Endothelial cell of umbilical vein (primary cell): ENCODE measurements around the gene CDCA7L. TPM values are rescaled to one million over a fixed set of nuclear protein-coding genes. Genes with fewer than 3 reads are reported as not detected.

Source experiments
- BruUV-seq: library from RNA; stranded (reverse); fragments of 400-500 nt; replicated peaks from 2 replicates; lab custom pipeline; 2021; lab: Mats Ljungman, UMichigan
- CTCF ChIA-PET: fragments of 300-600, 350-600 bp; sonication (Branson Sonifier 250); formaldehyde crosslinking; loops from one replicate; lab custom pipeline; 2021; ENCODE audit warnings: antibody characterized with exemption, inconsistent platforms; lab: Charles Lee
- POLR2A ChIA-PET: fragments of 300-600, 350-600 bp; sonication (Branson Sonifier 250); formaldehyde crosslinking; loops from one replicate; lab custom pipeline; 2021; ENCODE audit warnings: antibody characterized with exemption, inconsistent platforms; lab: Charles Lee
- DNase-seq: peaks from one replicate; pipeline ENCODE4 v3.0.0-alpha.2; 2011; ENCODE audit warnings: low read depth, low spot score
- FAIRE-seq: peaks from 2 replicates; lab custom pipeline; 2011; peaks lifted over from hg19 to GRCh38; lab: Jason Lieb, UNC
- H2AFZ ChIP-seq: 2 replicates; pipeline ENCODE4 v1.6.0; 2012; ENCODE audit warnings: low read depth, low read length, control low read depth, inconsistent platforms
- H3K27ac ChIP-seq: 2 replicates; pipeline ENCODE4 v1.5.1; 2011; ENCODE audit warnings: low read depth, mild to moderate bottlenecking, control low read depth, low read length, moderate library complexity; ENCODE audit not compliant: insufficient read depth
- H3K27me3 ChIP-seq, 2 experiments: 2 replicates each; pipeline versions ENCODE4 v1.6.0 to v1.6.1; 2011; ENCODE audit warnings: low read length in 2 of 2, mixed read lengths in 1 of 2; ENCODE audit not compliant: control insufficient read depth in 2 of 2, insufficient read depth in 2 of 2
- H3K36me3 ChIP-seq, 2 experiments: 2 replicates in 1 of 2; 3 replicates in 1 of 2; pipeline ENCODE4 v1.5.1; 2011; ENCODE audit warnings: low read length in 2 of 2, mild to moderate bottlenecking in 1 of 2, moderate library complexity in 1 of 2; ENCODE audit not compliant: control insufficient read depth in 2 of 2, insufficient read depth in 2 of 2; ENCODE audit errors: extremely low read depth in 1 of 2
- H3K4me1 ChIP-seq: 3 replicates; pipeline ENCODE4 v1.5.1; 2011; ENCODE audit warnings: mild to moderate bottlenecking, low read length; ENCODE audit not compliant: control insufficient read depth, insufficient read depth; ENCODE audit errors: extremely low read depth
- H3K4me2 ChIP-seq: 2 replicates; pipeline ENCODE4 v1.6.1; 2011; ENCODE audit warnings: low read length, control low read depth, mixed read lengths; ENCODE audit not compliant: insufficient read depth
- H3K4me3 ChIP-seq, 3 experiments: fragments of 200-600 bp in 1 of 3; sonication (generic), shearing (Covaris generic) in 1 of 3; replicated peaks in 1 of 3; 2 replicates each; pipeline ENCODE4 v1.5.1; 2011 to 2016; ENCODE audit warnings: control low read depth in 3 of 3, low read length in 3 of 3, mild to moderate bottlenecking in 2 of 3, inconsistent platforms in 1 of 3, low read depth in 1 of 3, moderate library complexity in 1 of 3; ENCODE audit not compliant: insufficient read depth in 1 of 3
- H3K79me2 ChIP-seq: 2 replicates; pipeline ENCODE4 v1.6.0; 2012; ENCODE audit warnings: low read length, inconsistent platforms; ENCODE audit not compliant: control insufficient read depth, insufficient read depth
- H3K9ac ChIP-seq: replicated peaks from 2 replicates; pipeline ENCODE3; 2011; ENCODE audit warnings: low read length, control low read depth; ENCODE audit not compliant: insufficient read depth; ENCODE audit errors: extremely low read depth
- H3K9me1 ChIP-seq: replicated peaks from 3 replicates; pipeline ENCODE4 v1.6.0; 2011; ENCODE audit warnings: mild to moderate bottlenecking, low read length; ENCODE audit not compliant: control insufficient read depth, insufficient read depth; ENCODE audit errors: extremely low read depth
- H3K9me3 ChIP-seq: replicated peaks from 2 replicates; pipeline ENCODE4 v1.5.1; 2012; ENCODE audit warnings: low read length, inconsistent platforms; ENCODE audit not compliant: control insufficient read depth, insufficient read depth
- H4K20me1 ChIP-seq: replicated peaks from 2 replicates; pipeline ENCODE3; 2011; ENCODE audit warnings: mild to moderate bottlenecking, low read length; ENCODE audit not compliant: control insufficient read depth, insufficient read depth; ENCODE audit errors: extremely low read depth
- CTCF ChIP-seq, 2 donors: IDR thresholded peaks; 1 replicate in 1 of 2; 2 replicates in 1 of 2; pipeline ENCODE4 v1.5.1; 2011; ENCODE audit warnings: low read length in 2 of 2, mild to moderate bottlenecking in 2 of 2, moderate library complexity in 2 of 2, control low read depth in 1 of 2, inconsistent platforms in 1 of 2, low read depth in 1 of 2; ENCODE audit not compliant: insufficient read depth in 1 of 2; ENCODE audit errors: extremely low read depth in 1 of 2
- EZH2 ChIP-seq: IDR thresholded peaks from 2 replicates; pipeline ENCODE4 v1.6.1; 2012; ENCODE audit warnings: borderline replicate concordance, low read depth, mild to moderate bottlenecking, moderate library complexity, low read length, inconsistent platforms; ENCODE audit not compliant: severe bottlenecking
- FOS ChIP-seq: IDR thresholded peaks from 2 replicates; pipeline ENCODE4 v1.6.1; 2011; ENCODE audit warnings: mild to moderate bottlenecking, low read length, moderate library complexity, borderline replicate concordance; ENCODE audit not compliant: insufficient read depth
- GATA2 ChIP-seq: IDR thresholded peaks from 2 replicates; pipeline ENCODE4 v1.7.0; 2011; ENCODE audit warnings: low read depth, mild to moderate bottlenecking, moderate library complexity, mixed read lengths, low read length; ENCODE audit not compliant: insufficient read length, insufficient read depth
- JUN ChIP-seq: IDR thresholded peaks from 2 replicates; pipeline ENCODE4 v1.6.1; 2011; ENCODE audit warnings: borderline replicate concordance, low read depth; ENCODE audit not compliant: insufficient read length, insufficient read depth
- MAX ChIP-seq: IDR thresholded peaks from 2 replicates; pipeline ENCODE4 v1.6.1; 2011; ENCODE audit not compliant: insufficient read depth, insufficient read length
- MYC ChIP-seq: IDR thresholded peaks from one replicate; pipeline ENCODE4 v1.6.1; 2011; ENCODE audit warnings: mild to moderate bottlenecking, low read depth, low read length
- POLR2A ChIP-seq: IDR thresholded peaks from 2 replicates; pipeline ENCODE4 v1.6.1; 2012; ENCODE audit warnings: low read depth, mild to moderate bottlenecking, control low read depth, low read length
- POLR2AphosphoS5 ChIP-seq: IDR thresholded peaks from 2 replicates; pipeline ENCODE4 v1.6.1; 2012; ENCODE audit warnings: low read depth, mild to moderate bottlenecking, control low read depth, low read length, moderate library complexity; ENCODE audit not compliant: insufficient read depth
- dilution Hi-C: fragments of 300-500 bp; cut with MboI; formaldehyde crosslinking; loops from one replicate; pipeline ENCODE4 v1.15.0; 2019; ENCODE audit warnings: low sequenced_read_pairs; ENCODE audit not compliant: extremely low pct_ligation_motif_present
- intact Hi-C: fragments of 100-400 bp; cut with micrococcal nuclease; formaldehyde crosslinking; loops from one replicate; pipeline ENCODE4 v1.10.0; 2022
- polyA plus RNA-seq, 4 experiments: library from polyadenylated mRNA; depleted of rRNA in 3 of 4; stranded (reverse) in 3 of 4; unstranded in 1 of 4; fragments of >200 nt; gene quantifications; 2 replicates each; pipeline versions ENCODE4 v1.2.1 to v1.2.3, GENCODE V29; 2011 to 2012; ENCODE audit warnings: missing spikeins in 1 of 4
- total RNA-seq: library from RNA; stranded (reverse); gene quantifications from 2 replicates; pipeline ENCODE4 v1.2.3, GENCODE V29; 2021

CDCA7L gene
- total and polyA plus RNA-seq, 2 donors (not counting 3 experiments of a cell fraction or from before 2014, with no cell fraction given): 68.4 to 91.6 TPM

GRCh38 chr7:21868576-21868850 is 77.2 kb downstream of the CDCA7L start:
- Histone ChIP-seq H3K9me1 (no peaks in the 10 kb centered on the region), H3K36me3 (no peaks in the 10 kb centered on the region), H4K20me1 (no peaks in the 10 kb centered on the region), H3K4me1 (peaks cover 4% of the 10 kb centered on the region), H3K9ac (no peak overlapping the region), H3K27me3 (no peaks in the 10 kb centered on the region), H3K79me2 (no peaks in the 10 kb centered on the region), H3K4me3 (no peak overlapping the region), H3K4me2 (no peak overlapping the region), H2AFZ (no peak overlapping the region), H3K27ac (no peak overlapping the region), H3K9me3 (no peaks in the 10 kb centered on the region)
- DNase-seq (no peak), FAIRE-seq (no peak)
- CTCF ChIA-PET: interaction anchor here (2.5 kb wide), 1 partner anchor 11 kb away, joined by 8 read pairs; no protein-coding TSS in a partner anchor
- TF ChIP-seq CTCF (IDR thresholded peaks at IDR 0.05; ENCODE audit: extremely low read depth in 1 of 2, insufficient read depth in 1 of 2, low read depth in 1 of 2, low read length in 2 of 2): no peak
- dilution Hi-C loops: no loop called here
- POLR2A ChIA-PET: interaction anchor here (0.6 kb wide), 1 partner anchor 384 kb away, joined by 9 read pairs; no protein-coding TSS in a partner anchor
- intact Hi-C loops: no loop called here
- BruUV-seq: no TSS peak

- Histone ChIP-seq H2AFZ (no peak overlapping the region), H3K4me3 (no peak overlapping the region), H3K79me2 (no peaks in the 10 kb centered on the region), H3K4me2 (no peak overlapping the region), H3K36me3 (no peaks in the 10 kb centered on the region), H4K20me1 (no peaks in the 10 kb centered on the region), H3K9ac (no peak overlapping the region), H3K9me1 (no peaks in the 10 kb centered on the region), H3K27ac (no peak overlapping the region), H3K4me1 (peaks cover 4% of the 10 kb centered on the region), H3K27me3 (no peaks in the 10 kb centered on the region), H3K9me3 (no peaks in the 10 kb centered on the region)
- POLR2A ChIA-PET: interaction anchor here (0.6 kb wide), 1 partner anchor 383 kb away, joined by 9 read pairs; no protein-coding TSS in a partner anchor
- dilution Hi-C loops (no loop called here), intact Hi-C loops (no loop called here)
- no TSS peak for BruUV-seq
- CTCF ChIA-PET: interaction anchor here (2.5 kb wide), 1 partner anchor 10 kb away, joined by 8 read pairs; no protein-coding TSS in a partner anchor
- DNase-seq (no peak), FAIRE-seq (no peak)
- TF ChIP-seq CTCF (IDR thresholded peaks at IDR 0.05; ENCODE audit: extremely low read depth in 1 of 2, insufficient read depth in 1 of 2, low read depth in 1 of 2, low read length in 2 of 2): no peak
- no peak for TF ChIP-seq MYC
- no peak for TF ChIP-seq GATA2
- TF ChIP-seq JUN: no peak
- TF ChIP-seq FOS: no peak
- no peak for TF ChIP-seq EZH2
- no peak for TF ChIP-seq POLR2AphosphoS5
- TF ChIP-seq POLR2A: no peak
- TF ChIP-seq MAX: no peak
These were observed 77.7 kb downstream of the CDCA7L start for GRCh38 chr7:21867816-21868575.
